ENCODE data around the gene MARCHF3. TPM values are rescaled to one million over a fixed set of nuclear protein-coding genes. Genes with fewer than 3 reads are reported as not detected.
A peak's percentile ranks its signal among the peaks of the same experiment; 100 is the strongest.

The MARCHF3 gene
- total RNA-seq, 5 donors from 2014 or later (not counting 1 experiment from before 2014, with no cell fraction given) = 5.6 to 9.9 (median 7.6) TPM

- ChIA-PET CTCF (interaction anchor here (0.6 to 1.2 kb wide), 4 partner anchors 9 to 296 kb away, joined by 3 to 9 read pairs (median 3); partner anchors contain the start of gene LMNB1 (in 1 of the 2)), POLR2A (interaction anchor here in 1 of 2 donors (0.5 to 0.6 kb wide), 4 partner anchors 8 to 1107 kb away, joined by 3 to 9 read pairs (median 4); no protein-coding TSS in a partner anchor)
- H3K4me1 Mint-ChIP-seq = peaks cover 23 to 36% (median 27%) of the 10 kb centered on the region in 3 donors
- H3K27ac Mint-ChIP-seq = peak within 1 kb of the TSS; percentile 84 to 92
- H3K36me3 Mint-ChIP-seq = peaks cover 16% of the 10 kb centered on the region
- peaks cover 0 to 4% (median 0%) of the 10 kb centered on the region in 3 donors for H3K9me3 Mint-ChIP-seq
- Histone ChIP-seq H3K4me3 (ENCODE audit: control insufficient read depth in 1 of 2, extremely low read depth in 1 of 2, low read length in 1 of 2) (peak within 1 kb of the TSS; percentile 67 to 72), H3K36me3 (ENCODE audit: control insufficient read depth in 2 of 2, extremely low read depth in 1 of 2, insufficient read depth in 1 of 2, low read length in 1 of 2) (no peaks in the 10 kb centered on the region), H3K9me3 (no peaks in the 10 kb centered on the region), H3K27me3 (replicated peaks in 1 of 2; ENCODE audit: control insufficient read depth in 2 of 2, extremely low read depth in 1 of 2, insufficient read depth in 2 of 2, low read length in 1 of 2) (no peaks in the 10 kb centered on the region), H3K27ac (ENCODE audit: low read length) (peak within 1 kb of the TSS; percentile 53), H3K4me1 (ENCODE audit: control insufficient read depth in 1 of 2, extremely low read depth in 1 of 2, insufficient read depth in 2 of 2, low read length in 2 of 2) (peaks cover 8 to 10% of the 10 kb centered on the region in 2 experiments)
- DNase-seq (peak; percentile 29 to 77 (median 57)), ATAC-seq (replicated peaks in 1 of 4) (peak; percentile 84 to 99 (median 96))
- WGBS (ENCODE audit: insufficient coverage) = 21% methylated on average over 38 of the region's 56 CpGs
- peak within 1 kb of the TSS; percentile 90 to 92 (median 91) for H3K4me3 Mint-ChIP-seq
- H3K27me3 Mint-ChIP-seq = no peaks in the 10 kb centered on the region
Measured at GRCh38 chr5:127072861-127073846, 42.8 kb upstream of the MARCHF3 start, which contains the start of gene C5orf63. TSS of gene C5orf63 (minus strand) at chr5:127073502. CDS start at chr5:127058995, 14,507 bp downstream.

GRCh38 chr5:127070243-127070642 is 39.9 kb upstream of the MARCHF3 start:
- peaks cover 8 to 10% of the 10 kb centered on the region in 2 experiments for H3K4me1 ChIP-seq (ENCODE audit: control insufficient read depth in 1 of 2, extremely low read depth in 1 of 2, insufficient read depth in 2 of 2, low read length in 2 of 2)
- H3K36me3 ChIP-seq (ENCODE audit: control insufficient read depth in 2 of 2, extremely low read depth in 1 of 2, insufficient read depth in 1 of 2, low read length in 1 of 2) = no peaks in the 10 kb centered on the region
- CTCF ChIA-PET = interaction anchor here in 1 of 2 donors (0.8 kb wide), 1 partner anchor 10 kb away, joined by 3 read pairs; no protein-coding TSS in a partner anchor
- H3K9me3 Mint-ChIP-seq = peaks cover 0 to 4% (median 0%) of the 10 kb centered on the region in 3 donors
- no peak overlapping the region for H3K4me3 Mint-ChIP-seq
- H3K4me3 ChIP-seq (ENCODE audit: control insufficient read depth in 1 of 2, extremely low read depth in 1 of 2, low read length in 1 of 2) = no peak overlapping the region
- no peak overlapping the region for H3K27ac Mint-ChIP-seq
- ATAC-seq (replicated peaks in 1 of 4) (no peak), DNase-seq (no peak)
- H3K27ac ChIP-seq (ENCODE audit: low read length) = no peak overlapping the region
- H3K27me3 Mint-ChIP-seq = no peaks in the 10 kb centered on the region
- H3K9me3 ChIP-seq = no peaks in the 10 kb centered on the region
- POLR2A ChIA-PET = no interaction called here
- WGBS (ENCODE audit: insufficient coverage) = no CpG with 5 or more reads among the region's 2 CpGs
- peaks cover 17% of the 10 kb centered on the region for H3K36me3 Mint-ChIP-seq
- H3K4me1 Mint-ChIP-seq = peaks cover 23 to 36% (median 27%) of the 10 kb centered on the region in 3 donors
- H3K27me3 ChIP-seq (replicated peaks in 1 of 2; ENCODE audit: control insufficient read depth in 2 of 2, extremely low read depth in 1 of 2, insufficient read depth in 2 of 2, low read length in 1 of 2) = no peaks in the 10 kb centered on the region

GRCh38 chr5:127068493-127069214 is 38.3 kb upstream of the MARCHF3 start:
- Mint-ChIP-seq H3K36me3 (peaks cover 17% of the 10 kb centered on the region), H3K4me1 (peaks cover 18 to 30% (median 23%) of the 10 kb centered on the region in 3 donors), H3K9me3 (peaks cover 0 to under 1% (median 0%) of the 10 kb centered on the region in 3 donors), H3K4me3 (no peak overlapping the region), H3K27me3 (no peaks in the 10 kb centered on the region), H3K27ac (no peak overlapping the region)
- Histone ChIP-seq H3K9me3 (no peaks in the 10 kb centered on the region), H3K27ac (ENCODE audit: low read length) (no peak overlapping the region), H3K27me3 (replicated peaks in 1 of 2; ENCODE audit: control insufficient read depth in 2 of 2, extremely low read depth in 1 of 2, insufficient read depth in 2 of 2, low read length in 1 of 2) (no peaks in the 10 kb centered on the region), H3K36me3 (ENCODE audit: control insufficient read depth in 2 of 2, extremely low read depth in 1 of 2, insufficient read depth in 1 of 2, low read length in 1 of 2) (no peaks in the 10 kb centered on the region), H3K4me3 (ENCODE audit: control insufficient read depth in 1 of 2, extremely low read depth in 1 of 2, low read length in 1 of 2) (no peak overlapping the region), H3K4me1 (ENCODE audit: control insufficient read depth in 1 of 2, extremely low read depth in 1 of 2, insufficient read depth in 2 of 2, low read length in 2 of 2) (peaks cover 6 to 7% of the 10 kb centered on the region in 2 experiments)
- WGBS (ENCODE audit: insufficient coverage) = 80% methylated on average over 1 of the region's 2 CpGs
- ATAC-seq (replicated peaks in 1 of 4) (no peak), DNase-seq (no peak)
- CTCF ChIA-PET = no interaction called here
- POLR2A ChIA-PET = no interaction called here

GRCh38 chr5:127066721-127067120 is 36.4 kb upstream of the MARCHF3 start:
- DNase-seq (no peak), ATAC-seq (replicated peaks in 1 of 4) (no peak)
- no peak overlapping the region for H3K4me3 ChIP-seq (ENCODE audit: control insufficient read depth in 1 of 2, extremely low read depth in 1 of 2, low read length in 1 of 2)
- no peak overlapping the region for H3K27ac Mint-ChIP-seq
- no peaks in the 10 kb centered on the region for H3K9me3 Mint-ChIP-seq
- no peaks in the 10 kb centered on the region for H3K27me3 ChIP-seq (replicated peaks in 1 of 2; ENCODE audit: control insufficient read depth in 2 of 2, extremely low read depth in 1 of 2, insufficient read depth in 2 of 2, low read length in 1 of 2)
- no peak overlapping the region for H3K4me3 Mint-ChIP-seq
- no peaks in the 10 kb centered on the region for H3K27me3 Mint-ChIP-seq
- H3K36me3 ChIP-seq (ENCODE audit: control insufficient read depth in 2 of 2, extremely low read depth in 1 of 2, insufficient read depth in 1 of 2, low read length in 1 of 2) = no peaks in the 10 kb centered on the region
- H3K36me3 Mint-ChIP-seq = peaks cover 20% of the 10 kb centered on the region
- ChIA-PET POLR2A (no interaction called here), CTCF (no interaction called here)
- H3K27ac ChIP-seq (ENCODE audit: low read length) = no peak overlapping the region
- H3K4me1 ChIP-seq (ENCODE audit: control insufficient read depth in 1 of 2, extremely low read depth in 1 of 2, insufficient read depth in 2 of 2, low read length in 2 of 2) = no peaks in the 10 kb centered on the region
- no peaks in the 10 kb centered on the region for H3K9me3 ChIP-seq
- peaks cover 5 to 13% (median 10%) of the 10 kb centered on the region in 3 donors for H3K4me1 Mint-ChIP-seq

- CTCF ChIA-PET = interaction anchor here in 1 of 2 donors (1.1 kb wide), 1 partner anchor 8 kb away, joined by 9 read pairs; the partner anchor contains the start of gene C5orf63
- no peak for DNase-seq
- 92% methylated on average over 3 of the region's 4 CpGs for WGBS (ENCODE audit: insufficient coverage)
Measured at GRCh38 chr5:127064253-127064840, 34.0 kb upstream of the MARCHF3 start.

More at GRCh38 chr5:127064253-127064840, 34.0 kb upstream of the MARCHF3 start:
- ATAC-seq (replicated peaks in 1 of 4) = no peak
- H3K4me1 ChIP-seq (ENCODE audit: control insufficient read depth in 1 of 2, extremely low read depth in 1 of 2, insufficient read depth in 2 of 2, low read length in 2 of 2) = no peaks in the 10 kb centered on the region
- Mint-ChIP-seq H3K27ac (no peak overlapping the region), H3K36me3 (peaks cover 15% of the 10 kb centered on the region), H3K27me3 (no peaks in the 10 kb centered on the region), H3K9me3 (no peaks in the 10 kb centered on the region), H3K4me1 (peaks cover 10 to 15% (median 13%) of the 10 kb centered on the region in 3 donors), H3K4me3 (no peak overlapping the region)
- no peak overlapping the region for H3K27ac ChIP-seq (ENCODE audit: low read length)
- H3K36me3 ChIP-seq (ENCODE audit: control insufficient read depth in 2 of 2, extremely low read depth in 1 of 2, insufficient read depth in 1 of 2, low read length in 1 of 2) = no peaks in the 10 kb centered on the region
- H3K9me3 ChIP-seq = no peaks in the 10 kb centered on the region
- POLR2A ChIA-PET = no interaction called here
- no peaks in the 10 kb centered on the region for H3K27me3 ChIP-seq (replicated peaks in 1 of 2; ENCODE audit: control insufficient read depth in 2 of 2, extremely low read depth in 1 of 2, insufficient read depth in 2 of 2, low read length in 1 of 2)
- H3K4me3 ChIP-seq (ENCODE audit: control insufficient read depth in 1 of 2, extremely low read depth in 1 of 2, low read length in 1 of 2) = no peak overlapping the region

All from T-cell (primary cell).